Rectal smooth muscle tissue (tissue), 1 donor: ENCODE data around the gene XPO1.
A peak's percentile ranks its signal among the peaks of the same experiment; 100 is the strongest.
"Not testable (repeated sequence)": the region's sequence is repeated elsewhere in the genome, so short reads cannot be mapped to it uniquely, and the experiment has no call there.

ENCODE experiments used
- H3K27ac ChIP-seq: one replicate; pipeline ENCODE4 v1.7.0; 2013; ENCODE audit warnings: low read depth, low read length, inconsistent platforms
- H3K27me3 ChIP-seq: one replicate; pipeline ENCODE4 v1.7.0; 2013; ENCODE audit warnings: low read length; ENCODE audit not compliant: control insufficient read depth, insufficient read depth
- H3K36me3 ChIP-seq: one replicate; pipeline ENCODE4 v1.7.0; 2013; ENCODE audit warnings: low read length; ENCODE audit not compliant: control insufficient read depth, insufficient read depth
- H3K4me1 ChIP-seq: one replicate; pipeline ENCODE4 v1.7.0; 2013; ENCODE audit warnings: low read length; ENCODE audit not compliant: control insufficient read depth, insufficient read depth
- H3K4me3 ChIP-seq: one replicate; pipeline ENCODE4 v1.7.0; 2013; ENCODE audit warnings: low read length
- H3K9ac ChIP-seq: one replicate; pipeline ENCODE4 v1.7.0; 2013; ENCODE audit warnings: low read length

XPO1 gene, protein sequence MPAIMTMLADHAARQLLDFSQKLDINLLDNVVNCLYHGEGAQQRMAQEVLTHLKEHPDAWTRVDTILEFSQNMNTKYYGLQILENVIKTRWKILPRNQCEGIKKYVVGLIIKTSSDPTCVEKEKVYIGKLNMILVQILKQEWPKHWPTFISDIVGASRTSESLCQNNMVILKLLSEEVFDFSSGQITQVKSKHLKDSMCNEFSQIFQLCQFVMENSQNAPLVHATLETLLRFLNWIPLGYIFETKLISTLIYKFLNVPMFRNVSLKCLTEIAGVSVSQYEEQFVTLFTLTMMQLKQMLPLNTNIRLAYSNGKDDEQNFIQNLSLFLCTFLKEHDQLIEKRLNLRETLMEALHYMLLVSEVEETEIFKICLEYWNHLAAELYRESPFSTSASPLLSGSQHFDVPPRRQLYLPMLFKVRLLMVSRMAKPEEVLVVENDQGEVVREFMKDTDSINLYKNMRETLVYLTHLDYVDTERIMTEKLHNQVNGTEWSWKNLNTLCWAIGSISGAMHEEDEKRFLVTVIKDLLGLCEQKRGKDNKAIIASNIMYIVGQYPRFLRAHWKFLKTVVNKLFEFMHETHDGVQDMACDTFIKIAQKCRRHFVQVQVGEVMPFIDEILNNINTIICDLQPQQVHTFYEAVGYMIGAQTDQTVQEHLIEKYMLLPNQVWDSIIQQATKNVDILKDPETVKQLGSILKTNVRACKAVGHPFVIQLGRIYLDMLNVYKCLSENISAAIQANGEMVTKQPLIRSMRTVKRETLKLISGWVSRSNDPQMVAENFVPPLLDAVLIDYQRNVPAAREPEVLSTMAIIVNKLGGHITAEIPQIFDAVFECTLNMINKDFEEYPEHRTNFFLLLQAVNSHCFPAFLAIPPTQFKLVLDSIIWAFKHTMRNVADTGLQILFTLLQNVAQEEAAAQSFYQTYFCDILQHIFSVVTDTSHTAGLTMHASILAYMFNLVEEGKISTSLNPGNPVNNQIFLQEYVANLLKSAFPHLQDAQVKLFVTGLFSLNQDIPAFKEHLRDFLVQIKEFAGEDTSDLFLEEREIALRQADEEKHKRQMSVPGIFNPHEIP (N-terminal part only)

DNA sequence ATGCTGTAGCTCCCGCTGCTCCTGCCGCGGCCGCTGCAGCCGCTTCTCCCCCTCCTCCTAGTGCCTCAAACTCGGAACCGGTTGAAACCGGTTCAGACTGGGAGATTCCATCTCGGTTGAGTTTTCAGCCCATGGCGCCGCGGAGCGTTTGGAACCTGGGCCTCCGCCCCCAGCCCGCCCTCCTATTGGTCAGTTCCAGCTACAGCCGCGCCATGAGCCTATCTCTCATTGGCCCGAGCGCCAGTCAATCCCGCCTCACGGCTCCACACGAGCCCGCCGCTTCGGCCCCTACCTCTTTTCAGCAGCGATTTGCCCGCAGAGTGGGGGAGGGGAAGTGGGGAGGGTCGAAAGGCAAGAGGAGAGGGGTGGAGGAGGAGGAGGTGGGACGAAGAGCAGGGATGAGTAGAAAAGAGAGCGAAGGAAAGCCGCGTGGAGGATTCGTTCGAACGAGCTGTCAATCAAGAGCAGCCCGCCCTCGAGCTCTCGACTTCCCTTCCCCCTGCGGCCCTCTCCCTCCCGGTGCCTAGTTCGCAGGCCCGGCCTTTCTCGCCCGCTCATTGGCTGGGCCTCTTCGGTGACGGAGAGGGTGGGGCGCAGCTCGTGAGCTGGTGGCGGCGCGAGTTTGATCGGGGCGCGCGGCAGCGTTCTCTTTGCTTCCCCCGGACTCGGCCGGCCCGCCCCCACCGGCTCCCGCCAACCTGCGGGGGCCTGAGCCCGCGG, at the start of gene XPO1:
Gene XPO1, minus strand, starts transcription at position 157 of the 720 bp plus-strand sequence. CDS start 4,459 bp downstream, outside the sequence.
- Histone ChIP-seq H3K36me3 (no peaks in the 10 kb centered on the region), H3K9ac (peak within 1 kb of the TSS; percentile 54), H3K4me3 (peak within 1 kb of the TSS; percentile 95), H3K27me3 (no peaks in the 10 kb centered on the region), H3K4me1 (peaks cover 13% of the 10 kb centered on the region), H3K27ac (peak within 1 kb of the TSS; percentile 88)

DNA sequence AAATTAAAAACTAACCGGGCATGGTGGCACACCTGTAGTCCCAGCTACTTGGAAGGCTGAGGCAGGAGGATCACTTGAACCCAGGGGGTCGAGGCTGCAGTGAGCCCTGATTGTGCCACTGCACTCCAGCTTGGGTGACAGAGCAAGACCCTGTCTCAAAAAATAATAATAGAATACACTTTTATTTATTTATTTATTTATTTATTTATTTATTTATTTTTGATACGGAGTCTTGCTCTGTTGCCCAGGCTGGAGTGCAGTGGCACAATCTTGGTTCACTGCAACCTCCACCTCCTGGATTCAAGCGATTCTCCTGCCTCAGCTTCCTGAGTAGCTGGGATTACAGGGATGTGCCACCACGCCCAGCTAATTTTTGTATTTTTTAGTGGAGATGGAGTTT, 48.8 kb upstream of the XPO1 start:
- H3K27ac ChIP-seq, H3K4me3 ChIP-seq, H3K36me3 ChIP-seq, H3K27me3 ChIP-seq, H3K4me1 ChIP-seq, H3K9ac ChIP-seq: not testable (repeated sequence)

DNA sequence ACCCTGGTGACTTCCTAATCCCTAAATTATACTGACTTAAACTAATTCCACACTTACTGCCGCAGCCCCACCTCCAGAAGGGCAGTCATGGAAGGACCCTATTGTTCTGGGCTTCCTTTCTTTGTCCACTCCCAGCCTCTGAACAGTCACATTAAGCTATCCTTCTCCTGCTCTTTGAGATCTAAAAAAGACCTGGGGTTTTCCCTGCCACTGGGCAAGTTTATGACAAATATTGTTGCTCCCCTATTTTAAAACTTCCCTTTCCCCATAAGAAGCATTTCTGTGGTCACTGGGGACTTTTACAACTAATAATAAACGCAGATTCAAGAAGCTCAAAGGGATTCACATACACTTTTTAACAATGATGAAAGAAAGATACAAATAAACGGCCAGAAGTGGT, 47.2 kb upstream of the XPO1 start:
- Histone ChIP-seq H3K4me3 (no peak overlapping the region), H3K27ac (no peak overlapping the region), H3K27me3 (no peaks in the 10 kb centered on the region), H3K4me1 (no peaks in the 10 kb centered on the region), H3K9ac (no peak overlapping the region), H3K36me3 (no peaks in the 10 kb centered on the region)

DNA sequence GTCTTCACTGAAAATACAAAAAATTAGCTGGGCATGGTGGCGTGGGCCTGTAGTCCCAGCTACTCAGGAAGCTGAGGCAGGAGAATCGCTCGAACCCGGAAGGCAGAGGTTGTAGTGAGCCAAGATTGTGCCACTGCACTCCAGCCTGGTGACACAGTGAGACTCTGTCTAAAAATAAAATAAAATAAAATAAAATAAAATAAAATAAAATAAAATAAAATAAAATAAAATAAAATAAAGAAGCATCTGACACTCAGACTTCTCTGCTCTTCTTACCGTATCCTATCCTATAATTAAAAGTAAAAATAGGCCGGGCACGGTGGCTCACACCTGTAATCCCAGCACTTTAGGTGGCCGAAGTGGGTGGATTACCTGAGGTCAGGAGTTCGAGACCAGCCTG, 46.2 kb upstream of the XPO1 start:
- not testable (repeated sequence) for H3K4me3 ChIP-seq, H3K9ac ChIP-seq, H3K4me1 ChIP-seq, H3K27ac ChIP-seq, H3K27me3 ChIP-seq, H3K36me3 ChIP-seq

DNA sequence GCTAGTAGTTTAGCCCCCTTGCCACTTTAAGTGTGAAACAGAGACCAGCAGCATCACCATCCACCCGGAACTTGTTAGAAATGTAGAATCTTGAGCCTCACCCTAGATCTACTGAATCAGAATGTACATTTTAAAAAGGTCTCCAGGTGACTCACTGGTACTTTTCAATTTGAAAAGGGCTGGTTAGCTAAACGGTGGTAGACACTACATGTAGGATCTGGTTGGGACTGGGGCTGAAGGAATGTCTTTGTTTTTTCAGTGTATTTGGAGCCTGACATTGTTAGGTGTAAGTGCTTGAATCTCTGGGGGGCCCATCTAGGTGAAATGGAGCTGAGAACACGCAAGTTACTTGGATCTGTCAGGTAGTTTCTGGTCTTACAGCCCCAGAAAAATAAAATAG, 44.0 kb upstream of the XPO1 start:
- Histone ChIP-seq H3K4me1 (no peaks in the 10 kb centered on the region), H3K27ac (no peak overlapping the region), H3K36me3 (no peaks in the 10 kb centered on the region), H3K27me3 (no peaks in the 10 kb centered on the region), H3K9ac (no peak overlapping the region), H3K4me3 (no peak overlapping the region)

DNA sequence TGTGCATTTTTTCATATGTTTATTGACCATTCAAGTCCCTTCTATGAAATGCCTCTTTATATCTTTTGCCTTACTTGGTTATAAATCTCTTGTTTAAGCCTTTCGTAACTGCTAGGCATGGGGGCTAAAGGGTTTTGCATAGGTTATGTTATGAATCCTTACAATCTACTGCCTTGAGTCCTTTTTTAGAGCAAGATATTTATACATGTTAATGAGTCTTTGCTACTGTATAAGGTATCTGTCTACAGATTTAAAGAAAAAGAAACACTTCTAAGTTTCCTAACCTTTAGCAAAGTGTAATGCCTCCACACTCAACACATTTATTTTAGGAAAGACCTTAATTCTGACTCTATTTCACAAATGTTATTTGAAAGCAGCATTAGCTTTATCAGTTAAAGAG, 43.6 kb upstream of the XPO1 start:
- no peaks in the 10 kb centered on the region for H3K4me1 ChIP-seq
- no peaks in the 10 kb centered on the region for H3K36me3 ChIP-seq
- H3K27ac ChIP-seq: no peak overlapping the region
- no peaks in the 10 kb centered on the region for H3K27me3 ChIP-seq
- no peak overlapping the region for H3K9ac ChIP-seq
- H3K4me3 ChIP-seq: no peak overlapping the region

DNA sequence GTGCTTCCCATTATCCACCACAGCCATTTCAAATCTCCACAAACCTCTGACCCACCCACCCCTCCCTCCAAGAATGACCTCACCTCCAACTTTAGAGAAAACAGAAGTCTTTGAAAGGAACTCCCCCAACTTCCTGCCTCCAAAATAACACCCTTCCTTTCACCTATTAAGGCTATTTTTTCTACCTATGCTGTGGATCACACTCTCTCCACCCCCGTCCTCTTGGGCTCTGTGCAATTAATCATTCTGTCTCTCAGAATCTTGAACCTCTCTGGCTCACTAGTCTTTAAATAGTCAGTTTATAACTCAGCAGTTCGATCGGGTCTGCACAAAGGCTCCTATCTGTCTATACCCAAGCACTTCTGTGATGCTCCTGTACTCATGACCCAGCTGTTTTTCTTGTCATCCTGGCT, 37.3 kb upstream of the XPO1 start:
- no peaks in the 10 kb centered on the region for H3K27me3 ChIP-seq
- H3K4me3 ChIP-seq: no peak overlapping the region
- no peak overlapping the region for H3K27ac ChIP-seq
- H3K4me1 ChIP-seq: no peaks in the 10 kb centered on the region
- no peaks in the 10 kb centered on the region for H3K36me3 ChIP-seq
- no peak overlapping the region for H3K9ac ChIP-seq

DNA sequence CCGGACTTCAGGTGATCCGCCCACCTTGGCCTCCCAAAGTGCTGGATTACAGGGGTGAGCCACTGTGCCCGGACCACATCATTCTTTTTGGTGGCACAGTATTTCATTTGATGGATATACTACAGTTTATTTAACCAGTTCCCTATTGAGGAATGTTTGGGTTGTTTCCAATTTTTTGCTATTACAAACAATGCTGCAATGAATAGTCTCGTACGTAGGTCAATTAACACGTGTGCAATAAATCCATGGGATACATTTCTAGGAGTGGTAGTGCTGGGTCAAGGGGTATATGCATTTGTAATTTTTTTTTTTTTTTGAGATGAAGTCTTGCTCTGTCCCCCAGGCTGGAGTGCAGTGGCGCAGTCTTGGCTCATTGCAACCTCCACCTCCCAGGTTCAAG, 28.4 kb upstream of the XPO1 start:
- no peak overlapping the region for H3K27ac ChIP-seq

DNA sequence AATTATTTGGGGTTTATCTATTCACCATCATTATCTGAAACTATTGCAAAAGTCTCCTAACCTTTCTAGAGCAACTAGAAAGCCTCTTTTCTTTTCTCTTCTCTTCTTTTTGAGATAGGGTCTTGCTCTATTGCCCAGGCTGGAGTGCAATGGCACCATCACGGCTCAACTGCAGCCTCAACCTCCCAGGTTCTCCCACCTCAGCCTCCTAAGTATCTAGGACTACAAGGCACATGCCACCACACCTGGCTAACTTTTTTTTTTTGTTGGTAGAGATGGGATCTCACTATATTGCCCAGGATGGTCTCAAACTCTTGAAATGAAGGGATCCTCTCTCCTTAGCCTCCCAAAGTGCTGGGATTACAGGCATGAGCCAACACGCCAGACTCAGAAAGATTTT, 24.5 kb upstream of the XPO1 start:
- Histone ChIP-seq H3K27me3 (no peaks in the 10 kb centered on the region), H3K36me3 (no peaks in the 10 kb centered on the region), H3K9ac (no peak overlapping the region), H3K27ac (no peak overlapping the region), H3K4me3 (no peak overlapping the region), H3K4me1 (no peaks in the 10 kb centered on the region)

More for the DNA sequence above, 28.4 kb upstream of the XPO1 start:
- Histone ChIP-seq H3K4me3 (no peak overlapping the region), H3K36me3 (no peaks in the 10 kb centered on the region), H3K27me3 (no peaks in the 10 kb centered on the region), H3K4me1 (no peaks in the 10 kb centered on the region), H3K9ac (no peak overlapping the region)

DNA sequence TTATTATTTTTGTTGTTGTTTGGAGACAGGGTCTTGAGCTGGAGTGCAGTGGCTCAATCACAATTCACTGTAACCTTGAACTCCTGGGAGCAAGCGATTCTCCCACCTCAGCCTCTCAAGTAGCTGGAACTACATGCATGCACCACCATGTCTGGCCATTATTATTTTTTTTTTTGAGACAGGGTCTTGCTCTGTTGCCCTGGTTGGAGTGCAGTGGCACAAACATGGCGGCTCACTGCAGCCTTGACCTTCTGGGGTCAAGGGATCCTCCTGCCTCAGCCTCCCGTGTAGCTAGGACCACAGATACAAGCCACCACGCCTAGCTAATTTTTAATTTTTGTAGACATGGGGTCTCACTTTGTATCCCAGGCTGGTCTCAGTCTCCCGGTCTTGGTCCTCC, 20.0 kb upstream of the XPO1 start:
- Histone ChIP-seq H3K36me3 (no peaks in the 10 kb centered on the region), H3K9ac (no peak overlapping the region), H3K4me3 (no peak overlapping the region), H3K27me3 (no peaks in the 10 kb centered on the region), H3K27ac (no peak overlapping the region), H3K4me1 (no peaks in the 10 kb centered on the region)

DNA sequence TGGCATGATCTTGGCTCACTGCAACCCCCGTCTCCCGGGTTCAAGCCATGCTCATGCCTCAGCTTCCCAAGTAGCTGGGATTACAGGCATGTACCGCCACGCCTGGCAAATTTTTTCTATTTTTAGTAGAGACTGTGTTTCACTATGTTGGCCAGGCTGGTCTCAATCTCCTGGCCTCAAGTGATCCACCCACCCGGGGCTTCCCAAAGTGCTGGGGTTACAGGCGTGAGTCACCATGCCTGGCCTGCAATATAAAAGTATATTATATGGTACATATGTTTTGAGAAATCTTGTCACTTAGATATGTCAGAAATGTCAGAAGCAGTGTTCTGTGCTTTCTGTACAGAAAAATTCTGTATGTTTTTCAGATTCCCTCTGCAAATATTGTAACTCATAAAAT, 19.2 kb upstream of the XPO1 start:
- H3K36me3 ChIP-seq: no peaks in the 10 kb centered on the region
- H3K27me3 ChIP-seq: no peaks in the 10 kb centered on the region
- no peak overlapping the region for H3K9ac ChIP-seq
- H3K4me3 ChIP-seq: no peak overlapping the region
- H3K4me1 ChIP-seq: no peaks in the 10 kb centered on the region
- no peak overlapping the region for H3K27ac ChIP-seq

DNA sequence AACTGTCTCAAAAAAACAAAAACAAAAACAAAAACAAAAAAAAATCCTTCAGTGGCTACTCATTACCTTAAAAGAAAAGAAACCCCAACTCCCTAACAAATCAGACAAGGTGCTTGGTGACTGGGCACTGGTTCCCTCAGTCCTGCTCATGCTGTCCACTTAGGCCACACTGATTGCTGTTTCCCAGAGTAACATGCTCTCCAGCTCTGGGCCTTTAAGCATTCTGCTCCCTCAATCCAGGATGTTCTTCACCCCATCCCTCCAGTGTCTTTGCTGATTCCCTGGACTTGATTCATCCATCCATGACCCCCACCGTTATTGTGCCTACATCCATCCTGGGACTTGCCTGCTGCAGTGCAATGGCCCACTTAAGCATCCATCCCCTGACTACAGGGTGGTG, 16.4 kb upstream of the XPO1 start:
- no peak overlapping the region for H3K4me3 ChIP-seq
- H3K9ac ChIP-seq: no peak overlapping the region
- H3K27me3 ChIP-seq: no peaks in the 10 kb centered on the region
- no peaks in the 10 kb centered on the region for H3K36me3 ChIP-seq
- H3K27ac ChIP-seq: no peak overlapping the region
- no peaks in the 10 kb centered on the region for H3K4me1 ChIP-seq
